Neural cell (in vitro differentiated cells): ENCODE measurements around the gene SAMM50. TPM values are rescaled to one million over a fixed set of nuclear protein-coding genes. Genes with fewer than 3 reads are reported as not detected.

Experiments
- H2AFZ ChIP-seq: fragments of 200-600, 300-800 bp; sonication (generic), shearing (Covaris generic); 2 replicates; pipeline ENCODE4 v1.6.0; 2014; ENCODE audit warnings: low read depth, mild to moderate bottlenecking, antibody characterized with exemption, low read length, moderate library complexity
- H3F3A ChIP-seq: fragments of 200-600 bp; shearing (Covaris generic); 2 replicates; pipeline ENCODE4 v1.6.1; 2016; ENCODE audit warnings: mild to moderate bottlenecking, moderate library complexity, mixed read lengths, antibody characterized with exemption, low read length; ENCODE audit not compliant: insufficient read depth, poor library complexity, severe bottlenecking
- H3K27ac ChIP-seq: fragments of 200-600, 300-800 bp; sonication (generic), shearing (Covaris generic); 2 replicates; pipeline ENCODE4 v1.5.1; 2014; ENCODE audit warnings: mild to moderate bottlenecking, low read length, moderate library complexity
- H3K27me3 ChIP-seq: fragments of 300-800, 200-600 bp; sonication (generic), shearing (Covaris generic); 2 replicates; pipeline ENCODE4 v1.6.0; 2014; ENCODE audit warnings: mild to moderate bottlenecking, low read depth, low read length, moderate library complexity; ENCODE audit not compliant: insufficient read depth
- H3K36me3 ChIP-seq: fragments of 300-800, 200-600 bp; sonication (generic), shearing (Covaris generic); 2 replicates; pipeline ENCODE4 v1.5.1; 2014; ENCODE audit warnings: mild to moderate bottlenecking, antibody characterized with exemption, low read length, moderate library complexity; ENCODE audit not compliant: insufficient read depth
- H3K4me2 ChIP-seq: fragments of 300-800, 200-600 bp; sonication (generic), shearing (Covaris generic); 2 replicates; pipeline ENCODE4 v1.6.0; 2014; ENCODE audit warnings: mild to moderate bottlenecking, low read length
- H3K4me3 ChIP-seq: fragments of 300-800, 200-600 bp; sonication (generic), shearing (Covaris generic); 2 replicates; pipeline ENCODE4 v1.5.1; 2014; ENCODE audit warnings: mild to moderate bottlenecking, low read length, moderate library complexity
- H3K79me2 ChIP-seq: fragments of 200-600 bp; shearing (Covaris generic); replicated peaks from 2 replicates; pipeline ENCODE4 v1.6.0; 2014; ENCODE audit warnings: mild to moderate bottlenecking, low read length, moderate library complexity; ENCODE audit not compliant: insufficient read depth
- H3K9ac ChIP-seq: fragments of 300-800, 200-600 bp; sonication (generic), shearing (Covaris generic); 2 replicates; pipeline ENCODE4 v1.6.1; 2016; ENCODE audit warnings: mild to moderate bottlenecking, low read length, mixed read lengths
- H3K9me2 ChIP-seq: fragments of 200-600 bp; shearing (Covaris generic); 2 replicates; pipeline ENCODE4 v1.6.1; 2016; ENCODE audit warnings: mild to moderate bottlenecking, low read length, mixed read lengths; ENCODE audit not compliant: insufficient read depth
- H3K9me3 ChIP-seq: fragments of 200-600, 300-800 bp; sonication (generic), shearing (Covaris generic); 2 replicates; pipeline ENCODE4 v1.6.1; 2016; ENCODE audit warnings: mild to moderate bottlenecking, mixed run types, low read length, moderate library complexity, mixed read lengths
- H4K20me1 ChIP-seq: fragments of 200-600 bp; shearing (Covaris generic); 2 replicates; pipeline ENCODE4 v1.6.1; 2016; ENCODE audit warnings: mild to moderate bottlenecking, mixed run types; ENCODE audit not compliant: insufficient read depth
- EP300 ChIP-seq: fragments of 450-650 bp; conservative IDR thresholded peaks from 2 replicates; pipeline ENCODE4 v1.6.1; 2014; ENCODE audit warnings: antibody characterized with exemption, mild to moderate bottlenecking, moderate library complexity; ENCODE audit not compliant: poor library complexity, severe bottlenecking
- EZH2 ChIP-seq: fragments of 200-600, 300-800 bp; shearing (Covaris generic), sonication (generic); IDR thresholded peaks from 2 replicates; pipeline ENCODE4 v1.6.1; 2014; ENCODE audit warnings: antibody characterized with exemption, low read length, borderline replicate concordance, mild to moderate bottlenecking; ENCODE audit not compliant: insufficient read depth, poor library complexity, severe bottlenecking
- MXI1 ChIP-seq: fragments of 450-650 bp; conservative IDR thresholded peaks from 2 replicates; pipeline ENCODE4 v1.6.1; 2014; ENCODE audit warnings: antibody characterized with exemption, mild to moderate bottlenecking; ENCODE audit not compliant: poor library complexity, severe bottlenecking
- POLR2AphosphoS5 ChIP-seq: IDR thresholded peaks from 2 replicates; pipeline ENCODE4 v1.6.1; 2012
- RAD21 ChIP-seq: fragments of 450-650 bp; conservative IDR thresholded peaks from 2 replicates; pipeline ENCODE4 v1.6.1; 2014; ENCODE audit warnings: antibody characterized with exemption, mild to moderate bottlenecking, moderate library complexity
- SMC3 ChIP-seq: fragments of 450-650 bp; conservative IDR thresholded peaks from 2 replicates; pipeline ENCODE4 v1.6.1; 2014; ENCODE audit warnings: antibody characterized with exemption, mild to moderate bottlenecking, moderate library complexity; ENCODE audit not compliant: poor library complexity
- TAF1 ChIP-seq: IDR thresholded peaks from 2 replicates; pipeline ENCODE4 v1.6.1; 2012; ENCODE audit warnings: low read depth
- polyA plus RNA-seq: library from polyadenylated mRNA; depleted of rRNA; stranded (reverse); fragments of >200 nt; gene quantifications from 2 replicates; pipeline ENCODE4 v1.2.3, GENCODE V29; 2014
- TF ChIP-seq, protein P1 (sequence below): IDR thresholded peaks from 2 replicates; pipeline ENCODE4 v1.6.1; 2012; ENCODE audit warnings: borderline replicate concordance
- TF ChIP-seq, protein P2 (sequence below): fragments of 450-650 bp; IDR thresholded peaks from 2 replicates; pipeline ENCODE4 v1.5.1; 2014; ENCODE audit warnings: antibody characterized with exemption, mild to moderate bottlenecking, moderate library complexity; ENCODE audit not compliant: poor library complexity, severe bottlenecking

SAMM50 gene
- polyA plus RNA-seq, 1 donor from 2014 or later: 38.1 TPM

DNA sequence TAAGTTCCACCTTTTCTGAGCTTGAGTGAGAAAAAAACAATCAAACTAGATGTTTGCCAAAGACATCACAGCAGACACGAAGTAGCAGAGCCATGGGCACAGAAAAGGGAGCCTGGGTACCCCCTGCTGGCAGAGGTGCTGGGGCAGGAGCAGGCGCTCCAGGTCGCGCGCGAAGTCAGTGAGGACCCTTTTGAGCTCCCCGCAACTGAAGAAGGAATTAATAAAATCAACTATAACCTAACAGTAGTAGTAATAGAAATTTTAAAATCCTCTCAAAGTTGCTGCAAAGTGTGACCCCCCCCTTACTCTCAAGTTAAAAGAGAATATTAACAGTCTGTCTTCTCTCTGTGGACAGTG, 48.8 kb downstream of the SAMM50 start:
- H3K9ac ChIP-seq: no peak overlapping the region
- no peak for TF ChIP-seq MXI1
- TF ChIP-seq SMC3: no peak
- no peak for TF ChIP-seq TAF1
- no peak for TF ChIP-seq EZH2
- no peak for TF ChIP-seq POLR2AphosphoS5
- TF ChIP-seq RAD21: no peak
- TF ChIP-seq, protein P1, sequence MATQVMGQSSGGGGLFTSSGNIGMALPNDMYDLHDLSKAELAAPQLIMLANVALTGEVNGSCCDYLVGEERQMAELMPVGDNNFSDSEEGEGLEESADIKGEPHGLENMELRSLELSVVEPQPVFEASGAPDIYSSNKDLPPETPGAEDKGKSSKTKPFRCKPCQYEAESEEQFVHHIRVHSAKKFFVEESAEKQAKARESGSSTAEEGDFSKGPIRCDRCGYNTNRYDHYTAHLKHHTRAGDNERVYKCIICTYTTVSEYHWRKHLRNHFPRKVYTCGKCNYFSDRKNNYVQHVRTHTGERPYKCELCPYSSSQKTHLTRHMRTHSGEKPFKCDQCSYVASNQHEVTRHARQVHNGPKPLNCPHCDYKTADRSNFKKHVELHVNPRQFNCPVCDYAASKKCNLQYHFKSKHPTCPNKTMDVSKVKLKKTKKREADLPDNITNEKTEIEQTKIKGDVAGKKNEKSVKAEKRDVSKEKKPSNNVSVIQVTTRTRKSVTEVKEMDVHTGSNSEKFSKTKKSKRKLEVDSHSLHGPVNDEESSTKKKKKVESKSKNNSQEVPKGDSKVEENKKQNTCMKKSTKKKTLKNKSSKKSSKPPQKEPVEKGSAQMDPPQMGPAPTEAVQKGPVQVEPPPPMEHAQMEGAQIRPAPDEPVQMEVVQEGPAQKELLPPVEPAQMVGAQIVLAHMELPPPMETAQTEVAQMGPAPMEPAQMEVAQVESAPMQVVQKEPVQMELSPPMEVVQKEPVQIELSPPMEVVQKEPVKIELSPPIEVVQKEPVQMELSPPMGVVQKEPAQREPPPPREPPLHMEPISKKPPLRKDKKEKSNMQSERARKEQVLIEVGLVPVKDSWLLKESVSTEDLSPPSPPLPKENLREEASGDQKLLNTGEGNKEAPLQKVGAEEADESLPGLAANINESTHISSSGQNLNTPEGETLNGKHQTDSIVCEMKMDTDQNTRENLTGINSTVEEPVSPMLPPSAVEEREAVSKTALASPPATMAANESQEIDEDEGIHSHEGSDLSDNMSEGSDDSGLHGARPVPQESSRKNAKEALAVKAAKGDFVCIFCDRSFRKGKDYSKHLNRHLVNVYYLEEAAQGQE: no peak
- TF ChIP-seq, protein P2, sequence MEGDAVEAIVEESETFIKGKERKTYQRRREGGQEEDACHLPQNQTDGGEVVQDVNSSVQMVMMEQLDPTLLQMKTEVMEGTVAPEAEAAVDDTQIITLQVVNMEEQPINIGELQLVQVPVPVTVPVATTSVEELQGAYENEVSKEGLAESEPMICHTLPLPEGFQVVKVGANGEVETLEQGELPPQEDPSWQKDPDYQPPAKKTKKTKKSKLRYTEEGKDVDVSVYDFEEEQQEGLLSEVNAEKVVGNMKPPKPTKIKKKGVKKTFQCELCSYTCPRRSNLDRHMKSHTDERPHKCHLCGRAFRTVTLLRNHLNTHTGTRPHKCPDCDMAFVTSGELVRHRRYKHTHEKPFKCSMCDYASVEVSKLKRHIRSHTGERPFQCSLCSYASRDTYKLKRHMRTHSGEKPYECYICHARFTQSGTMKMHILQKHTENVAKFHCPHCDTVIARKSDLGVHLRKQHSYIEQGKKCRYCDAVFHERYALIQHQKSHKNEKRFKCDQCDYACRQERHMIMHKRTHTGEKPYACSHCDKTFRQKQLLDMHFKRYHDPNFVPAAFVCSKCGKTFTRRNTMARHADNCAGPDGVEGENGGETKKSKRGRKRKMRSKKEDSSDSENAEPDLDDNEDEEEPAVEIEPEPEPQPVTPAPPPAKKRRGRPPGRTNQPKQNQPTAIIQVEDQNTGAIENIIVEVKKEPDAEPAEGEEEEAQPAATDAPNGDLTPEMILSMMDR: no peak
- no peak for TF ChIP-seq EP300

DNA sequence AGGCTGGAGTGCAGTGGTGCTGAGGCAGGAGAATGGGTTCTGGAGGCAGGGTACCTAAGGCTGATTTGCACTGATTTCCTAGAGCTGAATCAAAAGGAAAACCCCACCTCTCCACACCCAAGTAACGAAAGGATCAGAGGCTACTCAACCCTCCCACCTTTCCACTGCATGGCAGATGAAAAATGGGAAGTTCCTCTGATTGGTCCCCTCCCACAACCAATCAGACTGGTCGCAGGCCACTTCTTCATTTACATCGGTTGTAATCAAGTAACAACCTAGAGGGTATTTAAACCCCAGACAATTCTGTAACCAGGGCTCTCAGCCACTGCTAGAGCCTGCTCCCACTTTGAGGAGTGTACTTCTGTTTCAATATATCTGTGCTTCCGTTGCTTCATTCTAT, 50.3 kb downstream of the SAMM50 start:
- Histone ChIP-seq H3K79me2 (no peaks in the 10 kb centered on the region), H3K27me3 (no peaks in the 10 kb centered on the region), H3K9me2 (no peaks in the 10 kb centered on the region), H3F3A (peaks cover 3% of the 10 kb centered on the region), H4K20me1 (no peaks in the 10 kb centered on the region), H3K4me2 (no peak overlapping the region), H3K9me3 (no peaks in the 10 kb centered on the region), H3K9ac (no peak overlapping the region), H3K27ac (no peak overlapping the region), H3K36me3 (no peaks in the 10 kb centered on the region), H2AFZ (no peak overlapping the region), H3K4me3 (no peak overlapping the region)
- TF ChIP-seq, protein P2: no peak
- TF ChIP-seq RAD21 (no peak), EP300 (no peak), TAF1 (no peak), SMC3 (no peak), EZH2 (no peak), MXI1 (no peak), POLR2AphosphoS5 (no peak)
- TF ChIP-seq, protein P1: no peak

More for the DNA sequence above, 48.8 kb downstream of the SAMM50 start:
- H3K9me3 ChIP-seq: no peaks in the 10 kb centered on the region
- no peaks in the 10 kb centered on the region for H3K79me2 ChIP-seq
- no peaks in the 10 kb centered on the region for H3K27me3 ChIP-seq
- H3K9me2 ChIP-seq: no peaks in the 10 kb centered on the region
- H3F3A ChIP-seq: peaks cover 3% of the 10 kb centered on the region
- H3K27ac ChIP-seq: no peak overlapping the region
- no peak overlapping the region for H2AFZ ChIP-seq
- H4K20me1 ChIP-seq: no peaks in the 10 kb centered on the region
- no peaks in the 10 kb centered on the region for H3K36me3 ChIP-seq
- no peak overlapping the region for H3K4me2 ChIP-seq
- no peak overlapping the region for H3K4me3 ChIP-seq
